ENCODE results near the gene CAPN11.
"Not testable (repeated sequence)": the region's sequence is repeated elsewhere in the genome, so short reads cannot be mapped to it uniquely, and the experiment has no call there.

GRCh38 chr6:44231426-44231825 lies 72.8 kb downstream of the CAPN11 start:
- TF ChIP-seq SKIL (IDR thresholded peaks at IDR 0.05; ENCODE audit: low read depth, poor library complexity, severe bottlenecking); TCF12 (IDR thresholded peaks at IDR 0.05; ENCODE audit: low read depth, low read length); POLR2A (IDR thresholded peaks at IDR 0.05; ENCODE audit: low read depth, low read length); CEBPB (IDR thresholded peaks at IDR 0.05; ENCODE audit: borderline replicate concordance in 1 of 2, low read depth in 2 of 2, low read length in 2 of 2); EP300 (IDR thresholded peaks at IDR 0.05; ENCODE audit: borderline replicate concordance in 1 of 2, control insufficient read depth in 1 of 2, low read depth in 2 of 2, low read length in 2 of 2); FOXM1 (IDR thresholded peaks at IDR 0.05; ENCODE audit: low read depth, low read length); CTCF (IDR thresholded peaks at IDR 0.05 in 2 of 3, conservative IDR thresholded peaks at IDR 0.05 in 1 of 3; ENCODE audit: control insufficient read depth in 2 of 3, extremely low read depth in 1 of 3, insufficient read depth in 1 of 3, low read depth in 3 of 3, low read length in 3 of 3); PAX8 (IDR thresholded peaks at IDR 0.05): not testable (repeated sequence)

Data from GM12878 (cell line).